HG02678 (cell line): ENCODE data around the gene MTARC2.
A peak's percentile ranks its signal among the peaks of the same experiment; 100 is the strongest.
"Not testable (repeated sequence)": the region's sequence is repeated elsewhere in the genome, so short reads cannot be mapped to it uniquely, and the experiment has no call there.

Experiments
- ATAC-seq: cut with Tn5 transposase; IDR thresholded peaks from one replicate; pipeline ENCODE4 v1.9.1; 2021; ENCODE audit warnings: mild to moderate bottlenecking, moderate library complexity; ENCODE audit not compliant: unreplicated experiment

MTARC2 gene

DNA sequence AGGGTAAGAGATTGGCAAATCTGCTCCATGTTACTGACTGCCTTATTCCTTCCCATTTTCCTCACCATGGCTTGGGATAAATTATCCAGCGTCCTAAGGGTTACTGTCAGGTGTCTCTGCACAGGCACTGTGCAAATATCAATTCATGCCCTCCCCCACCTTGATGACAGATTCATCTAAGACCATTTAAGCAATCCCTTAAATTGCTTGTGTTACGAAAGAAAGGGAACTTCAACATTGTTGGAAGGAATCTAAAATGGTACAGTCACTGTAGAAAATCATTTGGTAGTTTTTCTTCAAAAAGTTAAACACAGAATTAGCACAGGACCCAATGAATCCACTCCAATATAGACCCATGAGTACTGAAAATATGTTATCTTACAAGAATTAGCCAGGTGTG lies 17.6 kb upstream of the MTARC2 start:
- ATAC-seq: no peak

DNA sequence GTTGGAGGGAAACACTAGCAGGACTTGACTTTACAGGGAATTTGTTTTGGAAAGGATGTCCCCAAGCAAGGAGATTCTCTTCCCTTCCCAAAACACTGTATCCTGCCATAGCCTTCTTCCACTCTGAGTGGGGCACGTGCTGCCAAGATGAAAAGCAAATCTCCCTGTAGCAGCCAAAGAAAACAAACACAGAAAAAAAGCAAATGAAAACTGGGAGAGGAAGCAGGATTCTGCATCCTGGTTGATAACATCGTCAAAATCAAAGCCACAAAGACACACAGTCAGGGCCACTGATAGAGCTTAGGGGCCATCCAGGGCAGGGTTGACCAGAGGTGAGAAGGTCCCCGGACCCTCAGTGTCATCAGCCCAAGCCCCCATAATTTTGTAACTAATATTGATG lies 16.0 kb upstream of the MTARC2 start:
- no peak for ATAC-seq

DNA sequence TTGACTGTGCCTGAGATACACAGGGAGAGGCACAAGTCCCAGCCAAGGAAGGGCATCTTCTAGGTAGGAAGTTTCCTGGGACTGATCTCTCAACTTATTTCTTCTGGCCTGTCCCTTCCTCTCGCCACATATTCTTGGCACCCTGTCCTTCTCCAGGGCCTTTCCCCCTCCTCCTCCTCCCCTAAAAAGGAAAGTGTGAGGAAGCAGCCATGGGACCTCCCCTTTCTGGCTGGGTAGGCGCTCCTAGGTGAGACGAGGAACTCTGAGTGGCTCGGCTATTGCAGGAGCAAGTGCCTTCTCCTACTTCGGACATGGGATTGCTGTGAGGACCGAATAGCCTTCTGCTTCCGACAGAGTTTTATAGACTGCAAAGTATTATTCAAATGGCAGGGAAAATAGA lies 15.5 kb upstream of the MTARC2 start:
- peak; percentile 4 for ATAC-seq

DNA sequence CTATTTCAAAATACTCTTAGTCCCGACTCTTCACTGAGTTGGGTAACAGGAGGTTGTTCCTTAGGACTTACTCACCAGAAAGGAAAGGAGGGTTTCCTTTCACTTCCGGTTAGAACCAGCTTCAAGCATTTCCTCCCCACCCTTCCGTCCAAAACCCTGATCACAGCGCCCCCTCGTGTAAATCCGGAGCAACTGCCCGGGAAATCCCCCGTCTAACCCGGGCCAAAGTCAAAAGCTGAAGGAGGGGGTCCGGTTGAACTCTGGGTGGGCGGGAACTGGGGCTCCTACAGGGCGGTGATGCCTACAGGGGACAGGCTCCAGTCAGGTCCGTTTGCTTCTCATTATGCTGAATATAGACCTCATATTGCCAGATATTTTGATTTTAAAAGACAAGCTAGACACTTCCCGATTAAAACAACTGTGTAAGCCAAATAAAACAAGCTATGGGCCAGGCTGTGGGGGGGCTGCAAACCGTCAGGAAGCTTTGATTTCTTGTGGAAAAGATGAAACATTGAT lies 15.0 kb upstream of the MTARC2 start:
- ATAC-seq: peak; percentile 92

DNA sequence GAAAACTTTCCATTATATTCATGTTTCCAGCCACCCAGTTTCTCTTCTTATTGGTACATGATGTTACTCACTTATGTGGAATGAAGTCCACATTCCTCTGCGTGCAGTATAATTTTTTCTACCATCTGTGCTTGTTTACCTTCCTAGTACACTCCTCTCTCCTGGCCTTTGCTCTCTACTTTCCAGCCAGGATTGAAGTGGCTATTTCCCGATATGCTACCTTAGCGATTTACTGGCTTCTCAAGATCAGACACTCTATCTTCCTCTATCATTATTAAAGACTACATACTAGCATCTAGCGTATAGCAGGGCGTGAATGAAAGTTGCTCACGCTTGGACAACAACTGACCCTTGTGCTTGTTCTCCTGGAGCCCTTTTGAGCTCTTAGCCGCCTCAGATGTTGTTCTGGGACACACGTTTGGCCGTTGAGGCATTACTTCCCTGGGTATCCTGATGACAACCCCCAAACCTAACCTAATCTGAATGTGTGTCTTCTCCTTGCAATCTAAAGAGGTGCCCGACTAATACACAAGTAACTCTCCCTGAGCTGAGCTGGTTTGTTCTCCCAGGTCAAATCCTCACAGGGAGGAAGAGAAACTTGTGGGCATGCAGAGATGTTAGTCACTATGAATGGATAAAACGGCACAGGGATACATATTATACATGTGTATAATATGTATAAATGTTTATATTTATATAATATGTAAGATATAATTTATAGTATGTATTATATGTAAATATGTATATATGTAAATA lies 13.4 kb upstream of the MTARC2 start:
- ATAC-seq: no peak

DNA sequence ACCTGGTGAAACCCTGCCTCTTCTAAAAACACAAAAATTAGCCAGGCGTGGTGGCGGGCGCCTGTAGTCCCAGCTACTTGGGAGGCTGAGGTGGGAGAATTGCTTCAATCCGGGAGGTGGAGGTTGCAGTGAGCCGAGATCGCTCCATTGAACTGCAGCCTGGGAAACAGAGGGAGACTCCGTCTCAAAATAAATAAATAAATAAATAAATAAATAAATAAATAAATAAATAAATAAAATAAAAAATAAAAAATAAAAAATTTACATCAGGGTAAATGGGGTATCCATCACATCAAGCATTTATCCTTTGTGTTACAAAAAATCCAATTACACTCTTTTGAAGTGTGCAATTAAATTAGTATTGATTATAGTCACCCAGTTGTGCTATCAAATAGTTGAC lies 11.8 kb upstream of the MTARC2 start:
- not testable (repeated sequence) for ATAC-seq

DNA sequence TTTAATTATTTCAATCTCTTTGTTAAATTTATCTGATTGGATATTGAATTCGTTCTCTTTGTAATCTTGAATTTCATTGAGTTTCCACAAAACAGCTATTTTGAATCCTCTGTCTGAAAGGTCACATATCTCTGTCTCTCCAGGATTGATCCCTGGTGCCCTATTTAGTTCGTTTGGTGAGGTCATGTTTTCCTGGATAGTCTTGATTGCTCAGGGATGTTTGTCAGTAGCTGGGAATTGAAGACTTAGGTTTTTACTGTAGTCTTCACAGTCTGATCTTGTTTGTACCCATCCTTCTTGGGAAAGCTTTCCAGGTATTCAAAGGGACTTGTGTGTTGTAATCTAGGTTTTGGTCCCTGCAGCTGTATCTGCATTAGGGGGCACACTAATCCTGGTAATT lies 6.8 kb upstream of the MTARC2 start:
- no peak for ATAC-seq

DNA sequence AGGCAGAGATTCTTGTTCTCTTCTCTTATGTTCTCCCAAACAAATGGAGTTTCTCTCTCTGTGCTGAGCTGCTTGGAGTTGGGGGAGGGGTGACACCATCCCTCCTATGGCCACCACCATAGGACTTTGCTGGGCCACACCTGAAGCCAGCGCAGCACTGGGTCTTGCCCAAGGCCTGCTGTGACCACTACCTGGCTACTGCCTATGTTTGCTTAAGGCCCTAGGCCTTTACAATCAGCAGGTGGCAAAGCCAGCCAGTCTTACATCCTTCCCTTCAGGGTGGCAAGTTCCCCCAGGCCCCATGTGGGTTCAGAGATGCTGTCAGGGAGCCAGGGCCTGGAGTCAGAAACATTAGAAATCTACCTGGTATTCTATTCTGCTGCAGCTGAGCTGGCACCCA lies 6.3 kb upstream of the MTARC2 start:
- no peak for ATAC-seq

DNA sequence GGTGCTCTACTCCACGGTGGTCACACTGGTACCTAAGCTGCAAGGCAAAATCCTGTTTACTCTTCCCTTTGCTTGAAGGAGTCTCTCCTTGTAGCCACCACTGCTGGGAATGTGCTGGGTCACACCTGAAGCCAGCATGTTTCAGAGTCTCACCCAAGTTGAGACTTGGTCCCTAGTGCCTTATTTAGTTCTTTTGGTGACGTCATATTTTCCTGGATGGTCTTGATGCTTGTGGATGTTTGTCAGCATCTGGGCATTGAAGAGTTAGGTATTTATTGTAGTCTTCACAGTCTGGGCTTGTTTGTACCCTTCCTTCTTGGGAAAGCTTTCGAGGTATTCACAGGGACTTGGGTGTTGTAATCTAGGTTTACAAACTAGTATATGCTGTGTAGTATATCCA lies 5.6 kb upstream of the MTARC2 start:
- ATAC-seq: no peak

DNA sequence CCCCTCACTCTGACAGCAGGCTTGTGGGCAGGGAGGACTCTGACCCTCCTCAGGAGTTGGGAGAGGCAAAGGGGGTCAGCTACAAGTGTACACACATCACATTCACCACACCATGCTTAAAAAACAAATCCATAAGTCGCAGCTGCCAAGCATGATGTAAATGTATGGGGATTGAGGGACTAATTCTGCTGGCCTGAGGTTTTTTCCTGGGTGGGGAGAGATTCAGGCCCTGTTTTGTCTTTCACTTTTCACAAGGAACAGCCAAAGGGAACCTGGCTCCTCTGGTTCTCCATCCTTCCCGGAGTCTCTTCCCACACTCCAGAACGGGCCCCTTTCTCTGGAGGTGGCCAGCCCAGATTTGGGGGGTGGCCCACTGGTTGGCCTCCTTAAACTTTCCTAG lies 1.3 kb upstream of the MTARC2 start:
- no peak for ATAC-seq

DNA sequence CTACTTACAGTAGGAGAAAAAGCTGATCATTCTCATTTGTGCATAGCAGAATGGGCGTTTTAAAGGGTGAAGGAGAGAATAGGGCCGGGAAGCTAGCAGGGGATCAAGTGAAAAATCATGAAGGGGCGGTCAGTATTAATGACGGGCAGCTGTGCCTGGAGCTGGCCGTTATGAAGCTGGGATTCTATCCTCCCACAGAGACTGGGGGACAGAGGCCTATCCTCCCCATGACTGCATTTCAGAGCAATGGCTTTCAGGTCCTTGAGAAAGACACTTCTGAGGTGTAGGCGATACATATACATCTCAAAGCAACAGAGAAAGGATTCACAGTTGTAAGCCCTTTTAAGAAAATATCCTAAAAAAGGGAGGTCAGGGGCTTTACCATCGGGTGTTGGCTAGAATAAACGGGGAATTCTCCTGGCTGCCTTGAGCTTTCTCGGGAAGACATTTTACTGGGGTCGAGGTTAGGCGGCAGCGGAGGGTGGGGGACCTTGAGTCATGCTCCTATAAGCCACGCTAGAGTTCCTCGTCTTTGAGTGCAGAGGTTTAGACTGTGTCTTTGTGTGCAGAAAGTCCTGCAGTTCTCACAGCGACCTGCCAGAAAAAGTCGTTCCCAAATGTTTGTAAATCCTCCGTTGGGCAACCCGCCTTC lies 559 bp upstream of the MTARC2 start:
- ATAC-seq: peak; percentile 8

DNA sequence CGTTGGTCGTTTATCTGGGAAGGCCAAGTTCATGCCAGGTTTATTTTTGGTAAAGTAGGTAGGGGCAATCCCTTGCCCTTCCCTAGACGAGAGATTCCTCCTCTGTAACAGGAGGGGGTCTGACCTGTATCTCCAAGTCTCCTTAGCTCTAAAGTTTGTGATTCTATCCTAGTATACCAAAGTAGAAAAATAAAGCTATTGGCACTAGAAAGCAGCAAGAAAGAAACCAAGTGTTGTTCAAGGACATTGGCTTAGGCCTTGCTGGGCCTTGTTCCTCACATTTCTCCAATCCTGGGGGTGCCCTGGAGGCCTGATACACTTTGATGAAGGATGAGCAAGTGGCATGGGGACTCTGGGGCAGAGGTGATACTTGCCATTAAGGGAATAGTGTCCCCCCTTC lies 814 bp downstream of the MTARC2 start:
- ATAC-seq: no peak

DNA sequence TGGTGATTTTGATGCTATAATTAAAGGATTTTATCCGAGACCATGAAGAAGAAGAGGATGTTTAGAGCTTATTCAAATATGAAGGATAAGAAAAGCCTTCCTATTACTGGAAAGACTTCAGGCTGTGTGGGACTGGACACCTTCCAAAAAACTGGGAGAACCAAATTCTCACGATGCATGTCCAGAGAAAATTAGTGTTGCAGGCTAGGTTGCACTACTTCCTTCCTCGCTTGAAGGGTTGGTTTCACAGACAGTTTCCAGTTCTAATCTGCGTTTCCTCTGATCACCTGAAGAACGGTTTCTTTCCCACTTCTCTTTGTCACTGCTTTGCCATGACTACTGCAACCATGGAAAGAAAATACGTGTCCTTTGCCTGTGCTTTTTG lies 2.0 kb downstream of the MTARC2 start:
- no peak for ATAC-seq

DNA sequence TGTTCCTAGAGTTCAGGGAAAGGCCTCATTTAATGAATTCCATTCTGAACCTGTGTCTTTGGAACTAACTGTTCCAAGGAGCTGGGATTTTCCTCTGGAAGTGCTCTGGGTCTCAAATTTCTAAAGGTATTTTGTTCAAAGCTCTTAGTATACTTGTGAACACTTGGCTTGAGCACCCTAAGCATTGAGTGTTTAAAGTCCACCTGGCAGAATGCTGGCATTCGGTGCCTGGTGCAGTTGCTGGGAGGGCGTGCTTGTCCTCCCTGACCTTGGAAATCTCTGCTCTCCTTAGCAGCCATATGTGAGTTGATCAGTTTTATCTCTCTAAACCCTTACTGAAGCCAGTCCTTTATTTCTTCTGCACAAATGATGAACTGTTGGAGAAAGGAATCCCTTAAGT lies 3.0 kb downstream of the MTARC2 start:
- ATAC-seq: no peak

DNA sequence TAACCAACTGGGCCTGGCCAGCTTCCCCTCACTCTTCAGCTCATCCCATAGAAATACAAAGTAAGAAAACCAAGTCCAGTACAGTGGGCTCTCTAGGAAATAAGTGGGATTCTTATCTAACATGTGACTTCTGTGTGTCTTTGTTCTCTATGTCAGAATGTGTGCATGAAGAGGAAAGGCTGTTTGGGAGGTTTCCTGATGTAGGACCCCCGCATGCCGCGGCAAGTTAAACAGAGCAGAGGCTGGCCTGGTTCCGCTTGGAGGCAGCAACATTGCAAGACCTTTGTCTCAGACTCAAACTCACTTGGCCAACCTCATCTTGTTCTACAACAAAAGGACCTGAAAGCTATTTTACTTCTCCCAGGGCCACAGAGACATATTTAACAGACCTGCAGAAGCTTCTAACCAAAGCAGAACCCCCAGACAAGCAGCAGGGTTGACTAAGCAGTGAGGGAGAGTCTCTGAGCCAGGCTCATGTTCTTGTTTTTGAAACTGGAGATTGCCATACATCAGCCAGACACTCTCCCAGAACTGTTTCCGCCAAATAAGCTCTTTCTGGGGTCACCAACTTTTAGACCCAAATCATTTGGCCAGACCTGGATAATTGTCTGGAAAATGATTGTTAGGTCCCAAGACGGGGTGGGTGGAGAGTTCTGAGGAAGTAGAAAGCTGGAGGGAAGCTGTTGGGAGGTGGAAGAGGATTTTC lies 6.2 kb downstream of the MTARC2 start:
- no peak for ATAC-seq

DNA sequence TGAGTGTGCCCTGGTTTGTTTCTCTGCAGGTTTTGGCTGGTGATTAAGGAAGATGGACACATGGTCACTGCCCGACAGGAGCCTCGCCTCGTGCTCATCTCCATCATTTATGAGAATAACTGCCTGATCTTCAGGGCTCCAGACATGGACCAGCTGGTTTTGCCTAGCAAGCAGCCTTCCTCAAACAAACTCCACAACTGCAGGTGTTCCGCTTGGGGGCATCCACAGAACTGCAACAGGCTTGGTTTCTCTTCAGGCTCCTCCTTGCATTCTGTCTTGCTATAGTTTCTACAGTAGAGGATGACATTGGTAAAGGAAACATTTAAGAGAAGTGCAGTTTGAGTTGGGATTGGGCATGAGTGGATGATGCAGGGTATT lies 6.8 kb downstream of the MTARC2 start:
- no peak for ATAC-seq

DNA sequence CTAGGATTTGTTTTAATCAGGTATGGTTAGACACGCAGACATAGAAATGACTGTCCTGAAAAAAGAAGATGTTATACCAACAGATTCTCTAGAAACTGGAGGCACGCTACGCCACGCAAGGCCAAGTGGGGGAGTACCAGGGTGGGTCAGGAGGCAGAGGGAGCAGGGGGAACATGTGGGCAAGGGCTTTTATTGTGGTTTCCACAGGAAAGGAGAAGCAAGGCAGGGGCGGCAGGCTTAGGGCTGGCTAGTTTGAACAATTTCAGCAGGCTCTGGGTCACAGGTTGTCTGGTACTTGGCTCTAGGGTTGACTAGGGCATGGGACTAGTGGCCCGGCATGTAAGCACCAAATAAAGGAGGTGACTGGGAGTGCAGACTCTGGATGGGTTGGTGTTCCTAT lies 7.2 kb downstream of the MTARC2 start:
- no peak for ATAC-seq

DNA sequence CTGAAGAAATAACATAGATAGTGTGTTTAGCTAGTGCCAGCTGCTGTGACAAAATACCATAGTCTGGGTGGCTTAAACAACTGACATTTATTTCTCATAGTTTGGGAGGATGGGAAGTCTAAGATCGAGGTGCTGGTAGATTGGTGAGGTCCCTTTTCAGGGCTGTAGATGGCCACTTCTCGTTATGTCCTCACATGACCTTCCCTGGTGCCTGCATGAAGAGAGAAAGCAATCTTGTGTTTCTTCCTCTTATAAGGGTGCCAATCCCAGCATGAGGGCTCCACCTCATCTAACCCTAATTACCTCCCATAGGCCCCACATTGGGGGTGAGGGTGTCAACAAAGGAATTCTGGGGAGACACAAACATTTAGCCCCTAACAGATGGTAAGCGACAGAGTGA lies 9.3 kb downstream of the MTARC2 start:
- no peak for ATAC-seq

DNA sequence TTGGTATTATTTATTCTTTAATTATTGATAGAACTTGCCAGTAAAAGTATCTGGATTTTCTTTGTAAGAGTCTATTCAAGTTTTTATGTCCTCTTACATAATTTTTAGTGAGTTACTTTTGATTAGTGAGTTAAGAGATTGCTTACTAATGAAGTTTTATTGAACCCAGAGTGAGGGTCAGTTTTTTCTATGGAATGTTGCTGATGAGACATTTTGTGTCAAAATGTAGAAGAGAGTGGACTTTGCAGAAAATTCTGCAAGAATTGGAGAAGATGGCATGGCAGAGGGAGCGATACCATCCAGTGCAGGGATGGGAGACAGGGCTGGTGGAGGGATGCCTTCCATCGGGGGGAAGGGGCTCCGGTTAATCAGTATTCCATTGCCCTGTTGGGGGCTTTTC lies 11.0 kb downstream of the MTARC2 start:
- ATAC-seq: no peak

DNA sequence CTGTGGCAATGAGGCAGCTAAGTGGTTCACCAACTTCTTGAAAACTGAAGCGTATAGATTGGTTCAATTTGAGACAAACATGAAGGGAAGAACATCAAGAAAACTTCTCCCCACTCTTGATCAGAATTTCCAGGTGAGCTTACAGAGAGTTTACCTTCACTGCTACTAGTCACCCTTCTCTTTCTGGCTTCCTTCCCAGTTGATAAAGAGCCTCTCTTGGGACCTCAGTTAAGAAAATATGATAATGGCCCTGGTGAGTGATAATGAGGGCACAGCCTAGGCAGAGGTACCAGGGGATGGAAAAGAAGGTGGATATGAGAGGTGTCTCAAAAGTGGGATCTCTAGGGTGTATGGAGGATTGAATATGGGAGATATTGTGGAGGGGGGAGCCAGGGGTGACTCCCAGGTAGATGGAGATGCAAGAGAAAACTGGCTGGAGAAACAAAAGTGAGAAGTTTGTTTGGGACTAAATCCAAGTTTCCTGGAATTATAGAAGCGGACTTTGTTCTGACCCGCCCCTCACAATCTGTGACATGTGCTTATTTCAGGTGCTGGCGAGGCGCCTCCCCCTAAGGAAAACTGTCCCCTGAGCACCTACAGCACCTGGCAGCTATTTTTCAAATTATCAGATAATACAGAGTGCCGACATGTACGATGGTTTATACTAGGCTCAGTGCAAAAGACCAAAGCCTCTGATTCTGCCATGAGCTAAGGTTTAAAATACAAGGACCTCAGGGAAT lies 13.7 kb downstream of the MTARC2 start:
- ATAC-seq: no peak

DNA sequence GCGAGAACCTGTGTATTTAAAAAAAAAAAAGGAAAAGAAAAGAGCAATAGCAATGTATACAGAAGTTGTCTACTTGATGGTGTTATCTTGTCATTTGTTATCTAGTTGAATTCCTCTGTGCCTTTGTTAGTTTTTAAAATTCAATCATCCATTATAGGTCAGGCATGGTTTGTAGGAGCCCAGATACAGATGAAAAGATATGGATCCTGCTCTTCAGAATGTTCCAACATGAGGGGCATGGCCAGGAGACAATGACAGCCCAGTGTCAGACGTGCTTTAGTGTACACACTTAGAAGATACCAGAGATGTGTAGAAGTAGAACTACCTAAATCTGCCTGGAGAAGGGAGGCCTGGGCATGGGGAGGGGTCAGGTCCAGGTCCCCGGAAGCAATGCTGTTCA lies 16.6 kb downstream of the MTARC2 start:
- ATAC-seq: no peak
